Measurements from ENCODE around the gene ABAT. TPM values are rescaled to one million over a fixed set of nuclear protein-coding genes. Genes with fewer than 3 reads are reported as not detected.

Gene ABAT
- total RNA-seq, 1 donor from 2014 or later, result 23.3 TPM

GRCh38 chr16:8714174-8714573 is 39.8 kb downstream of the ABAT start:
- H3K27ac ChIP-seq (ENCODE audit: low read depth, low read length), result no peak overlapping the region
- H3K4me1 ChIP-seq (ENCODE audit: insufficient read depth, low read length), result no peaks in the 10 kb centered on the region
- H3K4me2 ChIP-seq (ENCODE audit: low read length), result no peak overlapping the region
- H3K27me3 ChIP-seq (ENCODE audit: insufficient read depth, low read length), result peaks cover 38% of the 10 kb centered on the region
- TF ChIP-seq, protein P1, sequence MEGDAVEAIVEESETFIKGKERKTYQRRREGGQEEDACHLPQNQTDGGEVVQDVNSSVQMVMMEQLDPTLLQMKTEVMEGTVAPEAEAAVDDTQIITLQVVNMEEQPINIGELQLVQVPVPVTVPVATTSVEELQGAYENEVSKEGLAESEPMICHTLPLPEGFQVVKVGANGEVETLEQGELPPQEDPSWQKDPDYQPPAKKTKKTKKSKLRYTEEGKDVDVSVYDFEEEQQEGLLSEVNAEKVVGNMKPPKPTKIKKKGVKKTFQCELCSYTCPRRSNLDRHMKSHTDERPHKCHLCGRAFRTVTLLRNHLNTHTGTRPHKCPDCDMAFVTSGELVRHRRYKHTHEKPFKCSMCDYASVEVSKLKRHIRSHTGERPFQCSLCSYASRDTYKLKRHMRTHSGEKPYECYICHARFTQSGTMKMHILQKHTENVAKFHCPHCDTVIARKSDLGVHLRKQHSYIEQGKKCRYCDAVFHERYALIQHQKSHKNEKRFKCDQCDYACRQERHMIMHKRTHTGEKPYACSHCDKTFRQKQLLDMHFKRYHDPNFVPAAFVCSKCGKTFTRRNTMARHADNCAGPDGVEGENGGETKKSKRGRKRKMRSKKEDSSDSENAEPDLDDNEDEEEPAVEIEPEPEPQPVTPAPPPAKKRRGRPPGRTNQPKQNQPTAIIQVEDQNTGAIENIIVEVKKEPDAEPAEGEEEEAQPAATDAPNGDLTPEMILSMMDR (IDR thresholded peaks at IDR 0.05; ENCODE audit: insufficient read depth, low read depth, low read length), result no peak
- TF ChIP-seq EZH2 (IDR thresholded peaks at IDR 0.05; ENCODE audit: insufficient read depth, low read length), result no peak
- H4K20me1 ChIP-seq (ENCODE audit: insufficient read depth, low read length), result peaks cover 3% of the 10 kb centered on the region
- Mint-ChIP-seq H3K36me3 (ENCODE audit: low read depth, unreplicated experiment) (peaks cover 7% of the 10 kb centered on the region), H3K4me1 (ENCODE audit: low read depth, unreplicated experiment) (no peaks in the 10 kb centered on the region), H3K4me3 (ENCODE audit: unreplicated experiment) (no peak overlapping the region), H3K27me3 (ENCODE audit: low read depth, unreplicated experiment) (peaks cover 3% of the 10 kb centered on the region), H3K9me3 (ENCODE audit: unreplicated experiment) (peaks cover 3% of the 10 kb centered on the region), H3K27ac (ENCODE audit: unreplicated experiment) (no peak overlapping the region)
- H3K9me3 ChIP-seq (ENCODE audit: insufficient read depth, low read depth, low read length), result peaks cover 4% of the 10 kb centered on the region
- H3K36me3 ChIP-seq (ENCODE audit: insufficient read depth, low read length), result no peaks in the 10 kb centered on the region
- no peak overlapping the region for H3K4me3 ChIP-seq (ENCODE audit: insufficient read depth, low read depth, low read length)
- no peak overlapping the region for H2AFZ ChIP-seq (ENCODE audit: low read depth, low read length)
- no peak overlapping the region for H3K9ac ChIP-seq (ENCODE audit: low read length)
- no peaks in the 10 kb centered on the region for H3K79me2 ChIP-seq (ENCODE audit: insufficient read depth, low read length)
- FAIRE-seq (no peak), DNase-seq (ENCODE audit: low read depth) (no peak)

DNA sequence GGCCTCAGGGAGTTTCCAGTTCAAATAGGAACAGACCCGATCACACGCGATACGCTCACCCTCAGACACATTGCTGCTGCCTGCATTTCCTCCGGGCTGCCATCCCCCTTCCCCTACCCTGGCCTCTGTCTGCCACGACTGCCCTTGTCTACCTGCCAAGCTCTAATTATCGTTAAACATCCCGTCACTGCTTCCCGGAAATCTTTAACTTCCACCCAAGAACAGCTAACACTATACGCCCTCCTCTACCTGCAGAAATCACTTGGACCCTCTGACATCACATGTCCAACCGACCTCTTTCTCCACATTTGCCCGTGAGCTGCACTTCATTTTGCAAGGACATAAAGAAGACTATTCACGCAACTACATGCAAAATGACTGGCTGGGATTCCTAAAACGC is 40.4 kb downstream of the ABAT start:
- Mint-ChIP-seq H3K4me1 (ENCODE audit: low read depth, unreplicated experiment) (no peaks in the 10 kb centered on the region), H3K27ac (ENCODE audit: unreplicated experiment) (no peak overlapping the region)
- H4K20me1 ChIP-seq (ENCODE audit: insufficient read depth, low read length), result peaks cover 3% of the 10 kb centered on the region

GRCh38 chr16:8716052-8716451 is 41.6 kb downstream of the ABAT start:
- peaks cover 3% of the 10 kb centered on the region for H3K4me1 ChIP-seq (ENCODE audit: insufficient read depth, low read length)
- Mint-ChIP-seq H3K36me3 (ENCODE audit: low read depth, unreplicated experiment) (peaks cover 6% of the 10 kb centered on the region), H3K4me3 (ENCODE audit: unreplicated experiment) (no peak overlapping the region), H3K27ac (ENCODE audit: unreplicated experiment) (no peak overlapping the region), H3K9me3 (ENCODE audit: unreplicated experiment) (peaks cover 3% of the 10 kb centered on the region), H3K4me1 (ENCODE audit: low read depth, unreplicated experiment) (no peaks in the 10 kb centered on the region), H3K27me3 (ENCODE audit: low read depth, unreplicated experiment) (peaks cover 3% of the 10 kb centered on the region)
- TF ChIP-seq, protein P1 (IDR thresholded peaks at IDR 0.05; ENCODE audit: insufficient read depth, low read depth, low read length), result no peak
- no peak for TF ChIP-seq EZH2 (IDR thresholded peaks at IDR 0.05; ENCODE audit: insufficient read depth, low read length)
- no peak overlapping the region for H3K9ac ChIP-seq (ENCODE audit: low read length)
- peaks cover 3% of the 10 kb centered on the region for H4K20me1 ChIP-seq (ENCODE audit: insufficient read depth, low read length)
- H3K27me3 ChIP-seq (ENCODE audit: insufficient read depth, low read length), result peaks cover 43% of the 10 kb centered on the region
- H3K4me3 ChIP-seq (ENCODE audit: insufficient read depth, low read depth, low read length), result no peak overlapping the region
- FAIRE-seq (no peak), DNase-seq (ENCODE audit: low read depth) (no peak)
- no peak overlapping the region for H3K27ac ChIP-seq (ENCODE audit: low read depth, low read length)
- no peak overlapping the region for H2AFZ ChIP-seq (ENCODE audit: low read depth, low read length)
- H3K79me2 ChIP-seq (ENCODE audit: insufficient read depth, low read length), result no peaks in the 10 kb centered on the region
- no peaks in the 10 kb centered on the region for H3K36me3 ChIP-seq (ENCODE audit: insufficient read depth, low read length)
- peaks cover 4% of the 10 kb centered on the region for H3K9me3 ChIP-seq (ENCODE audit: insufficient read depth, low read depth, low read length)
- H3K4me2 ChIP-seq (ENCODE audit: low read length), result no peak overlapping the region

More for the DNA sequence above, 40.4 kb downstream of the ABAT start:
- Histone ChIP-seq H3K27ac (ENCODE audit: low read depth, low read length) (no peak overlapping the region), H3K9me3 (ENCODE audit: insufficient read depth, low read depth, low read length) (peaks cover 4% of the 10 kb centered on the region), H3K4me1 (ENCODE audit: insufficient read depth, low read length) (no peaks in the 10 kb centered on the region), H3K36me3 (ENCODE audit: insufficient read depth, low read length) (no peaks in the 10 kb centered on the region), H2AFZ (ENCODE audit: low read depth, low read length) (no peak overlapping the region), H3K4me2 (ENCODE audit: low read length) (no peak overlapping the region), H3K79me2 (ENCODE audit: insufficient read depth, low read length) (no peaks in the 10 kb centered on the region), H3K9ac (ENCODE audit: low read length) (no peak overlapping the region), H3K27me3 (ENCODE audit: insufficient read depth, low read length) (peaks cover 41% of the 10 kb centered on the region), H3K4me3 (ENCODE audit: insufficient read depth, low read depth, low read length) (no peak overlapping the region)
- no peak overlapping the region for H3K4me3 Mint-ChIP-seq (ENCODE audit: unreplicated experiment)
- FAIRE-seq (no peak), DNase-seq (ENCODE audit: low read depth) (no peak)
- H3K9me3 Mint-ChIP-seq (ENCODE audit: unreplicated experiment), result peaks cover 3% of the 10 kb centered on the region
- TF ChIP-seq, protein P1 (IDR thresholded peaks at IDR 0.05; ENCODE audit: insufficient read depth, low read depth, low read length), result no peak
- no peak for TF ChIP-seq EZH2 (IDR thresholded peaks at IDR 0.05; ENCODE audit: insufficient read depth, low read length)
- peaks cover 3% of the 10 kb centered on the region for H3K27me3 Mint-ChIP-seq (ENCODE audit: low read depth, unreplicated experiment)
- peaks cover 7% of the 10 kb centered on the region for H3K36me3 Mint-ChIP-seq (ENCODE audit: low read depth, unreplicated experiment)
